NOMO-1 (cell line): Measurements from ENCODE around the gene SORBS1.

Experiments used
- DNase-seq, 2 experiments: peaks; one replicate each; lab custom pipeline; 2025; ENCODE audit not compliant: unreplicated experiment in 2 of 2; lab: John Stamatoyannopoulos, UW

SORBS1 gene

GRCh38 chr10:95517536-95518454, 43.4 kb downstream of the SORBS1 start:
- no peak for DNase-seq

GRCh38 chr10:95516774-95517373, 44.3 kb downstream of the SORBS1 start:
- no peak for DNase-seq

GRCh38 chr10:95513941-95514392, 47.2 kb downstream of the SORBS1 start:
- DNase-seq = no peak

- DNase-seq = no peak
Measured at GRCh38 chr10:95513008-95513589, 48.1 kb downstream of the SORBS1 start.

GRCh38 chr10:95511314-95511713, 49.9 kb downstream of the SORBS1 start:
- no peak for DNase-seq

- no peak for DNase-seq
Measured at GRCh38 chr10:95509251-95509650, 51.9 kb downstream of the SORBS1 start.

- DNase-seq = no peak
Measured at GRCh38 chr10:95508730-95509129, 52.4 kb downstream of the SORBS1 start.

GRCh38 chr10:95506056-95506737, 55.0 kb downstream of the SORBS1 start:
- DNase-seq = no peak

GRCh38 chr10:95505641-95506040, 55.5 kb downstream of the SORBS1 start:
- no peak for DNase-seq

GRCh38 chr10:95505084-95505610, 56.0 kb downstream of the SORBS1 start:
- no peak for DNase-seq

- DNase-seq = no peak
Measured at GRCh38 chr10:95504246-95504691, 56.9 kb downstream of the SORBS1 start.

GRCh38 chr10:95503526-95503925, 57.6 kb downstream of the SORBS1 start:
- no peak for DNase-seq

GRCh38 chr10:95503001-95503400, 58.2 kb downstream of the SORBS1 start:
- peak in 1 of 2 experiments; percentile 17 for DNase-seq

GRCh38 chr10:95502377-95502776, 58.8 kb downstream of the SORBS1 start:
- DNase-seq = no peak

- DNase-seq = no peak
Measured at GRCh38 chr10:95501203-95502094, 59.7 kb downstream of the SORBS1 start.

GRCh38 chr10:95500649-95501048, 60.5 kb downstream of the SORBS1 start:
- DNase-seq = no peak

GRCh38 chr10:95500097-95500496, 61.1 kb downstream of the SORBS1 start:
- DNase-seq = no peak

GRCh38 chr10:95499482-95499989, 61.6 kb downstream of the SORBS1 start:
- no peak for DNase-seq

- DNase-seq = no peak
Measured at GRCh38 chr10:95496951-95497350, 64.2 kb downstream of the SORBS1 start.
